CD1c-positive myeloid dendritic cell (primary cell): ENCODE results near the gene IL1RAPL2.
"Not testable (repeated sequence)": the region's sequence is repeated elsewhere in the genome, so short reads cannot be mapped to it uniquely, and the experiment has no call there.

ENCODE experiments used
- DNase-seq: peaks from one replicate; pipeline ENCODE4 v3.0.0-alpha.2; 2016; ENCODE audit errors: extremely low spot score

IL1RAPL2 gene

DNA sequence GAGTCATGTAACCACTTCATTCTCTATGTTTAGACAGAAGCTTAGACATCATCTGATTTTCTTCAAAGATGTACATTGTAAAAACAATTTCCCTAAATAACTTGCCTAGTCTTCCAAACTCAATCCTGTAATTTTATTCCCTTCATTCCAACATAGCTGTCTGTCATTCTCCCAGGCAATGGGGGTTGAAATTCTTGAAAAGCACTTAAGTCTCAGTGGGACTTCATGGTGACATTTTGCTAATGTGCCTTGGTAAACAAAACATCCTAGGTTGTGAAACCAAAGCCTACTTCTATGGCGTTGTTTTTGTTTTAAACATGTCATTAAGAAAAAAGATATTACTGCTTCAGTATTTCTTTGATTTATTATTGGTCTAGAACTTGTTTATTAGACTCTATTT lies 1134.3 kb downstream of the IL1RAPL2 start:
- no peak for DNase-seq

DNA sequence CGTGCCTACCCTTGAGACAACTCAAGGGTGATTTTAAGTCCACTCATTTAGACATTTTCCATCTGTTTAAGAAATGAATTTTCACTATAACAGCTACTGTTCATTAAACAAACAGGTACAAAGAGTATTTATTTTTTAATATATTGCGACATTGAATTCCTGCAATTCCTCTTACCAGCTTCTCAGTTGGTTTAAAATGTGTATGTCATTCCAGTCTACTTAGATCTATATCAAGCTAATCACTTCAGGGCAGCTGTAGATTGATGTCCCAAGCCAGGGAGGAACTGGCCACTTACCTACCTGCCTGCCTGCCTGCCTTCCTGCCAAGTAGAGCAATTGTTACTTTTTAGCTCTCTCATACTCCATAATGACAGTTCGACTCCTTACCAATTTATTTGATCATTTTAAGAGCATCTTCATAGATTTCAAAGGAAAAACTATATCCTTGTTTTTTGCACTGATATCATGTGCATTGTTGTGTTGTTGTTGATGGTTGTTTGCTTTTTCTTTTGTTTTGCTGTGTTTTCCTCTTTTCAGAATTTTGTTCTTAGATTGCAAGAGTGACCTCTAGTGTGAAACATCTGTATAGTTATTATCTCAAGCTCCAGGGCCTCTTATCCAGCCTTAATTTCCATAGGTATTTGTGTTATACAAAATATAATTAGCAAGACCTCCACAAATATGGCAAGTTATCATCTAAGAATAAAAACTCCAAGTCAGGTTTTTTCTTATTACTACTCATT lies 1135.5 kb downstream of the IL1RAPL2 start:
- no peak for DNase-seq

DNA sequence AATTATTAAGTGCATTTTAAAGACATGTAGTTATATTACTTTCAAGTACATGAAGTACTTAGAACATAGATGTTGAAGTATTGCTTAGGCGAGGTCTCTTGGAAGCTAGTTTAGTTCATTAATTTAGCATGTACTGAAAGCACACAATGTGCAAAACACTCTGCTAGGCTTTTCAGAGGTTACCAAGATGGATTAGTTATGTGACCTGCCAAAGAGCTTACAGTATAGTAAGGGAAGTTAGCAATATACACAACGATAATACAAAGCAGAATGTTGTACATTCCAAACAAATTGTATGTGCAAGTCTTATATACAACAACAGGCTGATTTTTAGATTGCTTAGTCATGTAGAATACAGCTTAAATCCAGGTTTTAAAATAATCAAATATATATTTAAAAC lies 1137.9 kb downstream of the IL1RAPL2 start:
- DNase-seq, result no peak

DNA sequence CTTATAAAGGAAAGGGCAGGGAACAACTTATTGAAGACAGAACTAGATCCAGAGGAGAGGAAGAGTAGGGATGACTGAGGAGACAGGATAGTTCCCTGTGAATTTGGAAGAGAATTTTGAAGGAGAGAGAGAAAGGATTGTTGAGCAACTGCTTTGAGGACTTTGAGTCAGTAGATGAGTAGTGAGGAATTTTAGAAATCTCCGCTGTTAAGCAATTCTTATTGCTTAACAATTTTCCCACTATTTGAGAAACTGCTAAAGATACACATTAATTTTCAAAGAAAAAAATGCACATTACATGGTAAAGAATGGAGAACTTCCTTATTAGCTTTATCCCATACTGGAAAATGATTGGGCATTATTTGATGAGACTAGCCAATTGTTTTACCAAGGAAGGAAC lies 1140.0 kb downstream of the IL1RAPL2 start:
- no peak for DNase-seq

DNA sequence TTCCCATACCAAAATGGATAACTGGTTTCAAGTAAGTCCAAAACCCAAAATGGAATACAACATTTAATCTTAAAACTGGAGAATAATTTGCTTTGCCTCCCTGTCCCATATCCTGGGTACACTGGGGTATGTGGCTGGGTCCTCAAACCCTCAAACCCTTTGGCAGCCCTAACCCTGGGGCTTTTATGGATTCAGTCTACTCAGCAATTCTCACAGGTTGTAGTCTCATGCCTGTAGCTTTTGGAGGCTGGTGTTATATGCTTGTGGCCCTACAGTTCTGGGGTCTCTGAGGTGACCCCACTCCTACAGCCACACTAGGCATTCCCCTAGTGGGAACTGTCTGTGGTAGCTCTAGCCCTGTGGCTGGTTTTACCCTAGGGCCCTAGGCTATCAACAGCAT lies 1145.8 kb downstream of the IL1RAPL2 start:
- no peak for DNase-seq

DNA sequence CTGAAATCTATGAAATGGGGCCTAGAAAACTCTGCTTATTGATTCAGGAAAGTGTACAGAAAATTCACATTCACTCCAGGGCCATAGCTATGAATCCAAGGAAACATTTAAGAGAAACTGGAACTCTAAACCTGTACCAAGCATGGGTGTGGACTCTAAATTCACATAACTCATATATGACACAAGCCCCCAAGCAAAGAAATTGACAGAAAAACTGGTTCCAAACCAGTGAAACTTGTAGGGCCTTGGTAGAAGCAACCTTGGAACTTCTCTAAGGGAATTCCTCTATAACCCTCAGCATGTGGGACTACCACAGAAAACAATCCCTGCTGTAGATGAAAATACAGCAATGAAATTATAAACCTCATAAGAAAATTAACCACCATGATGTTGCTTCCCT lies 1149.7 kb downstream of the IL1RAPL2 start:
- DNase-seq, result no peak

DNA sequence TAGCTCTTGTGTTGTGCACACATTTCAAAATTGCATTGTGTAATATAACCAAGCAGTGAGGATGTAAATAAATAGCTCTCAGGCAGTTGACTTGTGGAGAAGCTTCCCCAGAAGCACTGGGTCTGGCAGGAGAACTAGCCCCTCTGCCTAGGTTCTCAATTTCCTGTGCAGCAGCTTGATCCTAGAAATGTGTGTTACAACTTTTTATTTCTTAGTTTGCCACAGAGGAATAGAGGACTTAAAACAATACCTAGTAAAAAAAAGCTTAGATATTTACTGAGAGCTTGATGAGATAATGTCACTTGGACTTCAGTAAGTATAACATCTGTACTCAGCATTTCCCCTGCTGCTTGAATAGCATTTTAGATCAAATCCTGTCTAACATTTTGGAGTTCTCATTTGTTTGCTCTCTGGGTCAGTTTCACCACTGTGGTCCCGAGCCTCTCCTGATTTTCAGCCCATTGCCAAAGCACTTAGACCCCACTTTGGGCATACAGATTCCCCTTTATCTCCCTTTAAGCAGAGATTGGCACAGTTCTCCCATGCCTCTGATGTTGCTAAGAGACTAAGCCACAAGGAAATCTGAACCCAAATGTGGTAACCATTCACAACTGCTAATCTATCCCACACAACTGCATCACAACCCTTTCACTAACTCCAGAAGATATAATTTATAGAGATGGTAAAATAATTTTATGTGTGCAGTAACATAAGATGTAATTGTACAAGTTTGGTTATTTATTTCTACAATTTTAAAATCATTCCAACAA lies 1158.2 kb downstream of the IL1RAPL2 start:
- DNase-seq, result no peak

DNA sequence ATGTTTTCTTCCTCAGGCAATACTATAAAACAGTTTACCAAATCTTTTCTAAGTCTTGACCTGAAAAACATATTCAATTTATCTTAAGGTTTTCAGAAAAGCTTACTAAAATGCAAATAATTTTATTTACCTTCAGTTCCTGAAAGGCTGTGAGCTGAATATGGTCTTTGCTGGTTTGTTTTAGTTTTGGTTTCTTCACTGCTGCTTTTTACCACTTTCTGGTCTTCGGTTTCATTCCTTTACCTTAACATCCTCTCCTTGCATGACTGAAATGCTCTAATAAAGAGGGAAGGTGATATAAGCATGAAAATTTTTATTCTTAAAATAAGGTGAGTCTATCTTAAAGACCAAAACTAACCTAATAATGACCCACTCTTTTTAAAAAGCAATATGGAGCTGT lies 1159.2 kb downstream of the IL1RAPL2 start:
- no peak for DNase-seq

DNA sequence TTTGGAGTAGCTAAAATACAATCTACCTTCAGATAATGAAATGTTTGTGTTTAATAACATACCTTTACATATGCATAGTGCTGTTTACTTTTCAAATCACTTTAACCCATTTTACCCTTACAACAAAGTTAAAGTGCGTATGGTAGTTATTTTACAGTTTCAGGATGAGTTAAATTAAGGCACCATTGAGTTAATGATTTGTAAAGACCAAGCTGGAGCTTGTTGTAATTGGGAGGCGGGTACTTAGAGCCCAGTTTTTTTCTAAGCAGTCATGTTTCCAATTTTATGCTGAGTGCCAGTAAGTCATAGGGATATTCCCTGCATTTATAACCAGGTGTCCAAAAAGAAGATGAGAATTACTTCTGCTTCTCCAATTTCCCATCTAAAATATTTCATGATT lies 1172.2 kb downstream of the IL1RAPL2 start:
- no peak for DNase-seq

DNA sequence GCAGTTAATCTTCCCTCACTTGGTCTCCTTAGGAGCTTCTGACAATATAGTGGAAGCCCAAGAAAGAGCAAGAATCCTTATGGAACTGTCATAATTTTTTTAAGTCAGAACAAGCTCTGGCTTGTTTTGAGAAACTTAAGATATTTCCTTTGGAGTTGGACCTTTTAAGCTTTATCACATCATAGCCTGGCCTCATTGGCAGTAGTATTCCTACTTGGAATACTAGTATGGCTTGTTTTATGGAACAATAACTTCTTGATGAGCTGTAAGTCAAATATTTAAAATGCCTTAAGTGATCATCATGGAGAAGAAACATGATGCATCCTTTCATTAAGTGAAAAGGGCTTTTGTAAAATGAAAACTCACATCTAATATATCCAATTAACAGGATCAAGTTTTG lies 1178.3 kb downstream of the IL1RAPL2 start:
- DNase-seq, result no peak

DNA sequence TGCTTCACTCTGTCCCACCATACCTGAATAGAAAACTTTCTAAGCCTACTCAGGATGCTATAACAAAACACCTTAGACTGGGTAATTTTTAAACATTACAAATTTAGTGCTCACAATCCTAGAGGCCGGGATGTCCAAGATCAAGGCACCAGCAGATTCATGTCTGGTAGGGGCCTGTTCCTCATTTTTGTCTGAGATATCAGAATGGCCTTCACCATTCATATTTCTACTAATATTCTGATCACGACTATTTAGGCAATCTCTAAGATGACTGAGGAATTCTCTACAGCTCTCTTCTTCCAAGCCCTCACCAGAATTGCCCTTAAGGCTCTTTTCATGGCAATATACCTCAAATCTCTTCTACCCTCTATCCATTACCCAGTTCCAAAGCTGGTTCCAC lies 1178.9 kb downstream of the IL1RAPL2 start:
- no peak for DNase-seq

DNA sequence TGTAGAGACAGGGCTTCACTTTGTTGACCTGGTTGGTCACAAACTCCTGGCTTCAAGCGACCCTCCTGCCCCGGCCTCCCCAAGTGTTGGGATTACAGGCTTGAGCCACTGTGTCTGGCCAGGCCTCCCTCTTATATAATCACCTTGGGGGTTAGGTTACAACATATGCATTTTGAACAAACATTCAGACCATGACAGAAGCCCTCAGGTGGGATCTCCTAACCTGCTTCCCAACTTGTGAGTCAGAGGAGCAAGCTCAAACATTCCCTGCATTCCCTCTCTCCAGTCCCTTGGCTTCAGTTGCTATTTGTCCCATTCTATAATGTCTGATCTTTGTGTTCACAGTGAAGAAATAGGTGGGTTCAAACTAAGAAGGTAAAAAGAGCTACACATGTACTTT lies 1179.9 kb downstream of the IL1RAPL2 start:
- DNase-seq, result no peak

DNA sequence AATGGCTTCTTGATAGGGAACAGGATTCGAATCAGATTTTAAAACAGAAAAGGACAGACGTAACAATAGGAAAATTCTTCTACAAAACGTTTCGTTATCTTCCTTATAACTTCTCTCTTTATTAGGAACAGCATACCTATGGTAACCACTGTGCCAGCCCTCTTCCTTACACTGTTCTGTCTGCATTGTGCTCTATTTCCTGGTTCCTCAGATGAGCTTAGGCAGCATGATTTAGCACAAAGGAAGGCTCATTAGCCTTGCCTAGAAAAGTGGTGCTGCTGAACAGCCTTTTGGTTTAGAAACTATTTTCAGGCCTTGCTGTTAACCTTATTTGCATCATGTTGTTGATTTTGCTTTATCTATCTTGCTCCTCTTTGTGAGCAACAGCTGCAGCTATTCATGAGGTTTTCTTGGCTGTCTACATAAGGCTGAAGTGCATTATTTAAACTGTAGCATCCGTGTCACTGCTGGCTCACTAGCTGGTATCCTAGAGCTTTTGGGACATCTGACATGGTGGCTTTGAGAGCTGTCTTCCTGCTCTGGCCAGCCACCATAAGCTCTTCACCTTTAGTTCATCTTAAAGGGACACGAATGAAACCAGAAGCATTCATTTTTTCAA lies 1186.4 kb downstream of the IL1RAPL2 start:
- DNase-seq, result no peak

DNA sequence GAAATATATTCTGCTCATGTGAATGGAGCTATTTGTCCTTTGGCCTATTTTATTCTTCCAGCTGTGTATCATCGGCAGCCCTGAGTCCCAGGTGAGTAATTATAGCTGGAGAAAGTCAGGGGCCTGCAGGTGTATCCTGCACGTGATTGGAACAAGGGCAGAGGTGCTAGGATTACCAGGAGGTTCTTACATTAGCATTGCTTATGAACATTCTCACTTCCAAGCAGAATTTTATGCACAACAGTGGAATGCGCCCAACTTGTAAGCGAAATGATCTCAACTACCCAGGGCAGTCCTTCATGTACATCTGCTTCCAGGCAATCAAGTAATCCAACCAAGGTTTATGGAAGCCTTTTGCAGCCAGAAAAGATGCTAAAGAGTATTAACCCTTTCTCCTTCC lies 1187.4 kb downstream of the IL1RAPL2 start:
- DNase-seq, result no peak

DNA sequence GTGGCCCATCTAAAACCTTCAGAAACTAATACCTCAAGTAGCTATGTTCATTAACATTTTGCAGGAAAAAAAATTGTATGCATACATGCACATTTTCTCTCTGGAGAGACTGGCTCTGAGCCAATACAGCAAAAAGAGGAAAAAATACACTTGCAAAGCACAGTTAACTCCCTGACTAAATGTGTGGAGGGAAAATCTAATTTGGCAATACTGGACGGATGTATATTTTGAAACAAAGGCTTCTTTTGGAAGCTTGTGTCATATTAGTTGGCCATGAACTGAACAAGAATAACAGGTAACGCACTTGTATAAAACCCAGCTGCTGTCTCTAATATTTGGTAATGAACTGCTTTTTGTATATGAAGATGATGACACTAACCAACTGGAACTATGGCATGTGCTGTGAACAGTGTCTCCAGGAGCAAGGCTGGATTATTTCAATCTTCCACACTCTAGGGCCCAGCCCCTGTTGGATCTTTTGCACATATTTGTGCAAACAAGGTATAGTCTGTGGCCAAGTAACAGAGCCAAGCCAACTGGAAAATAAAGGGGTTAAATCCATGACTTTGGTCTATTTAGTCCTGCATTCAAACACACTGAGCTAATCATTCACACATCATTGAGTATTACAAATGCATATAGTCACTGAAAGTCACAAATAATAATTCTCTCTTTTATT lies 1188.4 kb downstream of the IL1RAPL2 start:
- DNase-seq, result no peak

DNA sequence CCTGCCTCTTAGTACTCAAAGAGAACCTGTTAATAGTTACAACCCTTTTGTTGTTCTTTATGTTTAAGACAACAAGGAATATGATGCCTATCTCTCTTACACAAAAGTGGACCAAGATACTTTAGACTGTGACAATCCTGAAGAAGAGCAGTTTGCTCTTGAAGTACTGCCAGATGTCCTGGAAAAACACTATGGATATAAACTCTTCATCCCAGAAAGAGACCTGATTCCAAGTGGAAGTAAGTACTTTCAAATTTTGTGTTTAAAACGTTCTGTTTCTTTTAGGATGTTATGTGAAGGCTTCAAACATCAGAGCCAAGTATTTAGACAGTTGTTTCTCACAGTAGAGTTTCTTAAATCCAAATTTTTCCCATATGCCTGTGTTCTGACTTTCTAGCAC lies 1189.1 kb downstream of the IL1RAPL2 start:
- no peak for DNase-seq

DNA sequence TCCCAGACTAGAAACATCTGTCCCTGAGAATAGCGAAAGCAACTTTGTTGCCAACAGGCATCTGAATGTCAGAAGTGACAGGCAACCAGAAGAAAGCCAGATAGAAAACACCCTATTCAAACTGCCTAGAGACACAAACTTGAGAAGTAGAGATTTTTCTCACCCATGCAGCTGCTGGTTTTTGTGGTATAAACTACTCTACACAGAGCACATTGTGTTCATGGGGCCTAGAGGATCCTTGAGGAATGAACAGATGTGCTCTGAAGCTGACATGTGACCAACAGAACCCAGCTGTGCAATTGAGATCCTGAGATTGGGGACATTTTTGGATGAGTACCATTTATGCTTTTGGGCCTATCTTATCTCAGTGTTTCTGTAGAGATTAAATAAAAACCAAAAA lies 1192.8 kb downstream of the IL1RAPL2 start:
- no peak for DNase-seq

DNA sequence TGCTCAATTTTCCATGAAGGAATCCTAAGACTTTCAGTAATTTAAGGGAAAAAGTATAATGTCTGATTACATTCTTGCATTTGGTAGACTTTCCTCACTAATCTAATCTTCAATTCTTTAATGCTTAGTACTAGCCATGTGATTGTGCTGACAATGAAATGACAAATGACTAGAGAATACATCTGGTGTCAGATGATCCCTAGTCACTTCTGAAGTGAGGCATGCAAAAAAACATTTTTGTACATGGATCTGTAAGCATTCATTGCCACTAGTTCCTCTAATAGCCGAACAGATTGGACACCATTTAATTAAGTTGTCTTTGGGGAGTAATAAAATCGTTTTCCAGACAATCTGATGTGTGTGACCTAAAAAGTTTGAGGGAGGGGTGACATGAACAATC lies 1193.6 kb downstream of the IL1RAPL2 start:
- DNase-seq, result no peak

DNA sequence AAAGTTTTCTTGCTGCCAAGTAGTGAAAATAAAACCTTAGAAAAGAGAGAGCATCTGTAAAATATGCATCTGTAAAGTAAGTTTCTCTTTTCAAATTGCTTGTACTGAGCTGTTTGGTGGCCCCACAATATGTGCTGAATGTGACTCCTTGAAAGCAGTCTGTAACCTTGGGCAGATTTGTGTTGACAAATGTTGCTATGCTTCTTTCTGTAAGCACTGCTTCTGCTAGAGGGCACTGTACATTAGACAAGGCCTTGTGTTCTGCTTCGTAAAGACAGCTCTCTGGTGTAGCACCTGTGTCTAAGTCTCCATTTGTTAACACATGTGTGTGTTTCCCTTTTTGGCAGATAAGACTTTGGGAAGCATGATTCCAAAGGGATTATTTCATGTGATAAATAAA lies 1199.7 kb downstream of the IL1RAPL2 start:
- no peak for DNase-seq

DNA sequence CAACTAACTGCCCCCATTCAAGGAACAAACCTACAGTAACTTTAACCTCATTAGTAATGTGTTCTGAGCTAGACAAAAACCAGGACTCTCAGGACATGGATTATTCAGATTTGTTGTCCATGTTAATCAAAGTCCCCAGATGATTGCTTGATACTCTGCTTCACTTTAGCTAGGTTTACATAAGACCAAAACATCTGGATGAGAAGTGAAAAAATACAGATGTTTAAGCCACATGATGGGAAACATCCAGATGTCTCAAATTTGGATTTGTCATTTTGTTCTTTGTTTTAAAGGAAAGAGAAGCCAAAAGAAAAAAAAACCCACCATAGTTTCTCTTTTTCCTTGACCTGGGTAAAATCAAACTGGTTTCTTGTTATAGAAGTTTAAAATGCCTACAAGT lies 1207.8 kb downstream of the IL1RAPL2 start:
- DNase-seq, result no peak

DNA sequence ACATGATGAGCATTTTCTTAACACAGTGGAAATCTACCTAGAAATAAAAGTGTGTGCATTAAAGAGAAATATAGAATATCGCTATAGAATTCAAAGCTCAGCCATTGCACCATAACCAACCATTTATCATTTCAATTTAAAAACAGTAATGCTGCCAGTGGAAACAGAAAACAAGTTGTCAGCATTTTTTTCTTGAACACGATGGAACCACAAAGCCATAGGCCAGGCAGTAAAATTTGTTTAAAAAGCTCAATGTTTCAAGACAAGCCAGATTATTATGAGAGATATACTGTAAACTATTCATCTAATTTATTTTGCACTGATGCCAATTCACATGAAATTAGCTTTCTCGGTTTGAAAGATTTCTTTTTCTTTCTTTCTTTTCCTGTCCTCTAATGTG lies 1209.7 kb downstream of the IL1RAPL2 start:
- DNase-seq, result no peak

DNA sequence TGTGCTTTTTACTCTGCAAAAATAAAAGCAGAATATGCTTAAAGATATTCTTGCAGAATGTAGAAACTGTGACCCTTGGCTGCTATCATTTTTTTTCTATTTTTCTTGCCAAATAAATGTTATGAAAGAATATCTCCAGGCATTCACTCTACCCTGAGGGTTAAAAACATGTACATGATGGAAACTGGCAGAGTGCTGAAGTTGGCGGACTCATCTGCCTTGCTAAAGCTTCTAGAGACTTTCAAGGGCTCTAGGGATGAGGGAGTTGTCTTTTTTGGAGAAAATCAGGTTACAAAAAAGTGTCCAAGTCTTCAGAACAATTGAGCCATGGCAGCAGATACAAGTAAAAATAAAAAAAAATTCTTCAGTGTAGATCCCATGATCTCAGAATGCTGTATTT lies 1215.8 kb downstream of the IL1RAPL2 start:
- DNase-seq, result no peak

DNA sequence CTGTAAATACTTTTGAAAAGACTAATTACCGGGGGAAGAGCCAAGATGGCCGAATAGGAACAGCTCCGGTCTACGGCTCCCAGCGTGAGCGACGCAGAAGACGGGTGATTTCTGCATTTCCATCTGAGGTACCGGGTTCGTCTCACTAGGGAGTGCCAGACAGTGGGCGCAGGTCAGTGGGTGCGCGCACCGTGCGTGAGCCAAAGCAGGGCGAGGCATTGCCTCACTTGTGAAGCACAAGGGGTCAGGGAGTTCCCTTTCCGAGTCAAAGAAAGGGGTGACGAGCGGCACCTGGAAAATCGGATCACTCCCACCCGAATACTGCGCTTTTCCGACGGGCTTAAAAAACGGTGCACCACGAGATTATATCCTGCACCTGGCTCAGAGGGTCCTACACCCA lies 1230.9 kb downstream of the IL1RAPL2 start:
- DNase-seq, result not testable (repeated sequence)
